MM.1S (cell line): ENCODE measurements around the gene C1orf56.

Source experiments
- DNase-seq: peaks from one replicate; pipeline ENCODE4 v3.0.0-alpha.2; 2015
- H2AFZ ChIP-seq: fragments of 300-600 bp; sonication (generic); 2 replicates; pipeline ENCODE4 v1.6.0; 2016; ENCODE audit warnings: antibody characterized with exemption, low read length
- H3F3A ChIP-seq: fragments of 300-600 bp; sonication (generic); 2 replicates; pipeline ENCODE4 v1.6.1; 2016; ENCODE audit warnings: mild to moderate bottlenecking, antibody characterized with exemption, low read length, moderate library complexity, mixed read lengths; ENCODE audit not compliant: insufficient read depth
- H3K27ac ChIP-seq: fragments of 300-600 bp; sonication (generic); 2 replicates; pipeline ENCODE4 v1.5.1; 2016; ENCODE audit warnings: mild to moderate bottlenecking, low read length
- H3K27me3 ChIP-seq: fragments of 300-600 bp; sonication (generic); replicated peaks from 2 replicates; pipeline ENCODE4 v1.6.0; 2016; ENCODE audit warnings: low read length; ENCODE audit not compliant: insufficient read depth
- H3K36me3 ChIP-seq: fragments of 300-600 bp; sonication (generic); replicated peaks from 2 replicates; pipeline ENCODE4 v1.6.1; 2016; ENCODE audit warnings: mild to moderate bottlenecking, low read length, mixed read lengths; ENCODE audit not compliant: insufficient read depth
- H3K4me1 ChIP-seq: fragments of 300-600 bp; sonication (generic); 2 replicates; pipeline ENCODE4 v1.6.1; 2016; ENCODE audit warnings: low read length, mixed read lengths
- H3K4me2 ChIP-seq: fragments of 300-600 bp; sonication (generic); 2 replicates; pipeline ENCODE4 v1.6.0; 2016; ENCODE audit warnings: low read depth, low read length
- H3K4me3 ChIP-seq: fragments of 300-600 bp; sonication (generic); 2 replicates; pipeline ENCODE4 v1.5.1; 2016; ENCODE audit warnings: low read length, mixed read lengths
- H3K79me2 ChIP-seq: fragments of 300-600 bp; sonication (generic); 2 replicates; pipeline ENCODE4 v1.6.1; 2016; ENCODE audit warnings: mixed run types, low read length, mixed read lengths
- H3K9ac ChIP-seq: fragments of 300-600 bp; sonication (generic); 2 replicates; pipeline ENCODE4 v1.6.1; 2016; ENCODE audit warnings: low read length, mixed read lengths
- H3K9me2 ChIP-seq: fragments of 300-600 bp; sonication (generic); replicated peaks from 2 replicates; pipeline ENCODE4 v1.6.1; 2016; ENCODE audit warnings: mild to moderate bottlenecking, low read length, mixed read lengths; ENCODE audit not compliant: insufficient read depth
- H3K9me3 ChIP-seq: fragments of 300-600 bp; sonication (generic); replicated peaks from 2 replicates; pipeline ENCODE4 v1.6.1; 2016; ENCODE audit warnings: mild to moderate bottlenecking, low read length, mixed read lengths; ENCODE audit not compliant: insufficient read depth
- H4K20me1 ChIP-seq: fragments of 300-600 bp; sonication (generic); 2 replicates; pipeline ENCODE4 v1.6.1; 2016; ENCODE audit warnings: mild to moderate bottlenecking, low read length, moderate library complexity, mixed read lengths; ENCODE audit not compliant: insufficient read depth
- EZH2 ChIP-seq: fragments of 300-600 bp; sonication (generic); optimal IDR thresholded peaks from 2 replicates; pipeline ENCODE3; 2017; ENCODE audit warnings: low read depth, mild to moderate bottlenecking, antibody characterized with exemption, low read length, mixed read lengths
- EZH2phosphoT487 ChIP-seq: fragments of 300-600 bp; sonication (generic); IDR thresholded peaks from 2 replicates; pipeline ENCODE4 v1.6.1; 2018; ENCODE audit warnings: antibody characterized with exemption, low read length
- TF ChIP-seq, protein P1 (sequence below): fragments of 300-600 bp; sonication (generic); IDR thresholded peaks from 2 replicates; pipeline ENCODE4 v1.5.1; 2016; ENCODE audit warnings: antibody characterized with exemption, low read length, mixed read lengths

The C1orf56 gene

DNA sequence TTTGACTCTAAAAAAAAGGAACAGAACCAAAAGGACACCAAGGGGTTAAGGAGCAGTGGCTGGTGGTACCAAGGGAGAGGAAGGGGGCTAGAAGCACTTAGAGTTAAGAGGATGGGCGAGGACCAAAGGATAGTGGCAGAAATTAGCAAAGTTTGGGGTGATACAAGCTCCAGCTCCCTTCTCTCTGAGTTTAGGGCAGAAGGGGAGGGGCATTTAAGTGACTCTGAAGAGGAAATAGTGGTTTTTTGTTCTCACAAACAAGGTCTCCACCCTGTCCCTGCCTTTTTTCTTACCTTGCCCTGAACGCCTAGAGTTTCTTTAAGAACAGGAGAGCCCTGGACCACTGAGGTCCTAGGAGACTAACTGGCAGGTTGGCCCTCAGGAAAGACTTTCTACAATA, 8.6 kb downstream of the C1orf56 start:
- Histone ChIP-seq H3K4me2 (peak overlapping the region; percentile 96), H3K9me2 (no peaks in the 10 kb centered on the region), H3F3A (peaks cover 25% of the 10 kb centered on the region), H3K36me3 (peaks cover 19% of the 10 kb centered on the region), H2AFZ (no peak overlapping the region), H3K27ac (peak overlapping the region; percentile 76), H3K9ac (peak overlapping the region; percentile 18; the same call in 1 of the 2 replicates), H3K9me3 (no peaks in the 10 kb centered on the region), H3K27me3 (no peaks in the 10 kb centered on the region), H3K4me3 (peak overlapping the region; percentile 24), H3K79me2 (peaks cover 57% of the 10 kb centered on the region), H4K20me1 (no peaks in the 10 kb centered on the region; the same call in 1 of the 2 replicates), H3K4me1 (peaks cover 38% of the 10 kb centered on the region)
- peak; percentile 71 for DNase-seq
- TF ChIP-seq EZH2phosphoT487, result no peak
- TF ChIP-seq, protein P1, sequence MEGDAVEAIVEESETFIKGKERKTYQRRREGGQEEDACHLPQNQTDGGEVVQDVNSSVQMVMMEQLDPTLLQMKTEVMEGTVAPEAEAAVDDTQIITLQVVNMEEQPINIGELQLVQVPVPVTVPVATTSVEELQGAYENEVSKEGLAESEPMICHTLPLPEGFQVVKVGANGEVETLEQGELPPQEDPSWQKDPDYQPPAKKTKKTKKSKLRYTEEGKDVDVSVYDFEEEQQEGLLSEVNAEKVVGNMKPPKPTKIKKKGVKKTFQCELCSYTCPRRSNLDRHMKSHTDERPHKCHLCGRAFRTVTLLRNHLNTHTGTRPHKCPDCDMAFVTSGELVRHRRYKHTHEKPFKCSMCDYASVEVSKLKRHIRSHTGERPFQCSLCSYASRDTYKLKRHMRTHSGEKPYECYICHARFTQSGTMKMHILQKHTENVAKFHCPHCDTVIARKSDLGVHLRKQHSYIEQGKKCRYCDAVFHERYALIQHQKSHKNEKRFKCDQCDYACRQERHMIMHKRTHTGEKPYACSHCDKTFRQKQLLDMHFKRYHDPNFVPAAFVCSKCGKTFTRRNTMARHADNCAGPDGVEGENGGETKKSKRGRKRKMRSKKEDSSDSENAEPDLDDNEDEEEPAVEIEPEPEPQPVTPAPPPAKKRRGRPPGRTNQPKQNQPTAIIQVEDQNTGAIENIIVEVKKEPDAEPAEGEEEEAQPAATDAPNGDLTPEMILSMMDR, result no peak
- TF ChIP-seq EZH2, result no peak

DNA sequence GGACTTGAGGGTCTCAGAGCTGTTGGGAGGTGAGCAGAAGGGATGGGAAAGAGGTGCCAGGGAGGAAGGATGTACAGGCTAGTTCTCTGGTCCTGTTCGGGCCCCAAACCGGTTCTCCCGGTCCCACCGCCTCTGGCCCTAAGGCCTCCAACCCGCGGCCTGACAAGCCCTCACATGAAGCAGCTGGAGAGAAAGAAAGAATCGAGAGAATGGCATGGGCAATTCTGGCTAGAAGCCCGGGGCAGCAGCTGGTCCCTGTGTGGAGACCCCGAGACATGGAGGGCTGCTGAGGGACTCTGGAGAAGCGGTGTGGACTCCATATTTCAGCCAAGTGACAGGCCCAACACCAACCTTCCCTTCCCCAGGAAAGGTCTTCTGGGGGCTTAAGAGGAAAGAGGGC, 11.1 kb downstream of the C1orf56 start:
- no peaks in the 10 kb centered on the region for H3K9me3 ChIP-seq
- peak overlapping the region; percentile 91 for H3K4me3 ChIP-seq
- no peaks in the 10 kb centered on the region for H4K20me1 ChIP-seq
- no peak for TF ChIP-seq EZH2
- TF ChIP-seq, protein P1, result no peak
- TF ChIP-seq EZH2phosphoT487, result no peak
- DNase-seq, result no peak
- no peaks in the 10 kb centered on the region for H3K27me3 ChIP-seq
- H3K36me3 ChIP-seq, result peaks cover 19% of the 10 kb centered on the region
- H3K9me2 ChIP-seq, result no peaks in the 10 kb centered on the region
- H3K79me2 ChIP-seq, result peaks cover 57% of the 10 kb centered on the region
- peak overlapping the region; percentile 96 for H3K4me2 ChIP-seq
- peak overlapping the region; percentile 82; the same call in 1 of the 2 replicates for H2AFZ ChIP-seq
- peak overlapping the region; percentile 83 for H3K9ac ChIP-seq
- peak overlapping the region; percentile 76 for H3K27ac ChIP-seq
- peaks cover 21% of the 10 kb centered on the region for H3F3A ChIP-seq
- peaks cover 33% of the 10 kb centered on the region for H3K4me1 ChIP-seq

DNA sequence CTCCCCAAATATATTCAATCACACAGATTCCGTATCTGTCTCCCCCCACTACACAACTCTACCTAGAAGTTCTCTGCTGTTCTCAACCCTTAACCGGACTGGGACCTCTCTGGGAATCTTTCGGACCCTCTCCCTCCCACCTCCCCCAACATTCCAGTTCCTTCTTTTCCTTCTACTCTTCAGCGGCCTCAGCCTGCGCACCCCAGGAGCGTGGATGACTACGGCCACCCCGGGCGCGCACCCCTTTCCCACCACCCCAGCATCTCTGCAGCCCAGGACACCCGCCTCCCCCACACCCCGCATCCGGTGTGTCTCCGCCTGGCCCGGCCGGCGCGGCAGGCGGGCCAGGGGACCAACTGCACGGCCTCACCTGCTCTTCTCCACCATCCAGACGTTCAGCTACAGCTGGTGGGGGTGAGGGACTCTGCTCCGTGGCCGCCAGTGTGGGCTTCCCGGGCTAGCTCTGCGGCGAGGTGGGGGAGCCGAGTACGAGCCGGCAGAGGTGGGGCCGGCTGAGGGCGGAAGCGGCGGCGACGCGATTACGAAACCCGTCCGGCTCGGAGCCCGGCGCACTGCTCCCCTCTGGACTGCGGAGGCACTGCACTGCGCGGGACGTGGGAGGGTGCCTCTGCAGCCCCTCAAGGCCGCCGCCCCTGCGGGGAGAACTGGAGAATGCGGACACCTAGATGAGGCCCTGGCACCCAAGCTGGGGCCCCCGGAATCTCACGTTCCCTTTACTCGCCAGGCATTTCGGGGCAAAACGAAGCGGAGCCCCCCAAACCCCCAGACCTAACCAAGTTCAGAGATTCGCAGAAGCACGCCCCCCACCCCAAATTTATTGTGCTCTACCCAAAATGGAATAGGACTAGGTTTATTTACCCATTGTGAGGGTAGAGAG, 11.8 kb downstream of the C1orf56 start, which contains the start of gene CDC42SE1:
Gene CDC42SE1 (minus strand): TSS at position 514 of the 898 bp plus-strand sequence. CDS start 3,892 bp downstream, outside the sequence.
- H3K4me2 ChIP-seq, result peak within 1 kb of the TSS; percentile 96
- H3K27me3 ChIP-seq, result no peaks in the 10 kb centered on the region
- peaks cover 21% of the 10 kb centered on the region for H3F3A ChIP-seq
- peak within 1 kb of the TSS; percentile 82 for H2AFZ ChIP-seq
- peak; percentile 92 for DNase-seq
- H3K9ac ChIP-seq, result peak within 1 kb of the TSS; percentile 83
- H3K79me2 ChIP-seq, result peaks cover 55% of the 10 kb centered on the region
- H3K9me3 ChIP-seq, result no peaks in the 10 kb centered on the region
- no peak for TF ChIP-seq EZH2
- TF ChIP-seq, protein P1, result peak; percentile 95
- H3K4me1 ChIP-seq, result peaks cover 33% of the 10 kb centered on the region
- H3K27ac ChIP-seq, result peak within 1 kb of the TSS; percentile 76
- H4K20me1 ChIP-seq, result no peaks in the 10 kb centered on the region
- H3K4me3 ChIP-seq, result peak within 1 kb of the TSS; percentile 91
- peaks cover 14% of the 10 kb centered on the region; the same call in 1 of the 2 replicates for H3K36me3 ChIP-seq
- no peaks in the 10 kb centered on the region for H3K9me2 ChIP-seq
